ENCODE measurements around the gene ELF1. TPM values are rescaled to one million over a fixed set of nuclear protein-coding genes. Genes with fewer than 3 reads are reported as not detected.

Gene ELF1
- total and polyA plus RNA-seq, 2 donors (not counting 1 experiment from before 2014, with no cell fraction given): 38.5 to 41.0 TPM

- Histone ChIP-seq H3K27me3 (ENCODE audit: control insufficient read depth, insufficient read depth, low read length) (no peaks in the 10 kb centered on the region), H3K36me3 (ENCODE audit: control insufficient read depth, insufficient read depth, low read length) (no peaks in the 10 kb centered on the region), H3K9me3 (ENCODE audit: control insufficient read depth, insufficient read depth, low read depth, low read length) (no peaks in the 10 kb centered on the region), H3K4me3 (replicated peaks in 1 of 4; ENCODE audit: control extremely low read depth in 1 of 4, insufficient read depth in 1 of 4, low read depth in 3 of 4, low read length in 4 of 4) (no peak overlapping the region), H3K4me2 (ENCODE audit: extremely low read depth, insufficient read depth, low read length) (no peak overlapping the region), H2AFZ (ENCODE audit: low read length) (no peak overlapping the region), H4K20me1 (ENCODE audit: control insufficient read depth, extremely low read depth, insufficient read depth, low read length) (no peaks in the 10 kb centered on the region), H3K27ac (ENCODE audit: insufficient read depth, low read length) (no peak overlapping the region), H3K4me1 (ENCODE audit: control insufficient read depth, extremely low read depth, insufficient read depth, low read length) (peaks cover 2% of the 10 kb centered on the region), H3K79me2 (ENCODE audit: control insufficient read depth, insufficient read depth, low read length) (peaks cover 9% of the 10 kb centered on the region), H3K9ac (ENCODE audit: insufficient read depth, low read length) (no peak overlapping the region)
- DNase-seq (ENCODE audit: low read depth in 2 of 2): peak; percentile 54 to 91
- TF ChIP-seq EZH2 (IDR thresholded peaks at IDR 0.05; ENCODE audit: low read length, missing control alignments) (no peak), CTCF (conservative IDR thresholded peaks at IDR 0.05 in 1 of 2, IDR thresholded peaks at IDR 0.05 in 1 of 2; ENCODE audit: low read depth in 1 of 2, low read length in 2 of 2) (no peak)
Measured at GRCh38 chr13:41008349-41008980, 10.7 kb downstream of the ELF1 start.

- no peak overlapping the region for H3K4me2 ChIP-seq (ENCODE audit: extremely low read depth, insufficient read depth, low read length)
- H3K27me3 ChIP-seq (ENCODE audit: control insufficient read depth, insufficient read depth, low read length): no peaks in the 10 kb centered on the region
- peak overlapping the region; percentile 11 for H3K27ac ChIP-seq (ENCODE audit: insufficient read depth, low read length)
- H3K4me3 ChIP-seq (replicated peaks in 1 of 4; ENCODE audit: control extremely low read depth in 1 of 4, insufficient read depth in 1 of 4, low read depth in 3 of 4, low read length in 4 of 4): no peak overlapping the region
- H3K36me3 ChIP-seq (ENCODE audit: control insufficient read depth, insufficient read depth, low read length): no peaks in the 10 kb centered on the region
- H4K20me1 ChIP-seq (ENCODE audit: control insufficient read depth, extremely low read depth, insufficient read depth, low read length): no peaks in the 10 kb centered on the region
- peak; percentile 16 to 22 for DNase-seq (ENCODE audit: low read depth in 2 of 2)
- H3K79me2 ChIP-seq (ENCODE audit: control insufficient read depth, insufficient read depth, low read length): peaks cover 9% of the 10 kb centered on the region
- H2AFZ ChIP-seq (ENCODE audit: low read length): no peak overlapping the region
- TF ChIP-seq CTCF (conservative IDR thresholded peaks at IDR 0.05 in 1 of 2, IDR thresholded peaks at IDR 0.05 in 1 of 2; ENCODE audit: low read depth in 1 of 2, low read length in 2 of 2): no peak
- TF ChIP-seq EZH2 (IDR thresholded peaks at IDR 0.05; ENCODE audit: low read length, missing control alignments): no peak
- H3K9ac ChIP-seq (ENCODE audit: insufficient read depth, low read length): no peak overlapping the region
- peaks cover 2% of the 10 kb centered on the region for H3K4me1 ChIP-seq (ENCODE audit: control insufficient read depth, extremely low read depth, insufficient read depth, low read length)
- H3K9me3 ChIP-seq (ENCODE audit: control insufficient read depth, insufficient read depth, low read depth, low read length): no peaks in the 10 kb centered on the region
Measured at GRCh38 chr13:41007744-41008128, 11.4 kb downstream of the ELF1 start.

- H3K4me3 ChIP-seq (replicated peaks in 1 of 4; ENCODE audit: control extremely low read depth in 1 of 4, insufficient read depth in 1 of 4, low read depth in 3 of 4, low read length in 4 of 4): no peak overlapping the region
- TF ChIP-seq CTCF (conservative IDR thresholded peaks at IDR 0.05 in 1 of 2, IDR thresholded peaks at IDR 0.05 in 1 of 2; ENCODE audit: low read depth in 1 of 2, low read length in 2 of 2) (no peak), EZH2 (IDR thresholded peaks at IDR 0.05; ENCODE audit: low read length, missing control alignments) (no peak)
Measured at GRCh38 chr13:41006978-41007743, 12.0 kb downstream of the ELF1 start.

More at GRCh38 chr13:41006978-41007743, 12.0 kb downstream of the ELF1 start:
- Histone ChIP-seq H3K4me2 (ENCODE audit: extremely low read depth, insufficient read depth, low read length) (no peak overlapping the region), H3K9me3 (ENCODE audit: control insufficient read depth, insufficient read depth, low read depth, low read length) (no peaks in the 10 kb centered on the region), H3K4me1 (ENCODE audit: control insufficient read depth, extremely low read depth, insufficient read depth, low read length) (peaks cover 2% of the 10 kb centered on the region), H4K20me1 (ENCODE audit: control insufficient read depth, extremely low read depth, insufficient read depth, low read length) (no peaks in the 10 kb centered on the region), H3K9ac (ENCODE audit: insufficient read depth, low read length) (no peak overlapping the region), H3K27ac (ENCODE audit: insufficient read depth, low read length) (no peak overlapping the region), H2AFZ (ENCODE audit: low read length) (no peak overlapping the region), H3K79me2 (ENCODE audit: control insufficient read depth, insufficient read depth, low read length) (peaks cover 9% of the 10 kb centered on the region), H3K36me3 (ENCODE audit: control insufficient read depth, insufficient read depth, low read length) (no peaks in the 10 kb centered on the region), H3K27me3 (ENCODE audit: control insufficient read depth, insufficient read depth, low read length) (no peaks in the 10 kb centered on the region)
- no peak for DNase-seq (ENCODE audit: low read depth in 2 of 2)

Data from fibroblast of lung (primary cell).